Erythroblast (primary cell): ENCODE measurements around the gene MAP7.

Source experiments
- GATA1 ChIP-seq: IDR thresholded peaks from 2 replicates; pipeline ENCODE4 v1.6.1; 2011; ENCODE audit warnings: low read depth, mild to moderate bottlenecking, control low read depth, low read length, moderate library complexity
- POLR2A ChIP-seq: IDR thresholded peaks from 2 replicates; pipeline ENCODE4 v1.6.1; 2011; ENCODE audit warnings: mild to moderate bottlenecking, low read length

- TF ChIP-seq POLR2A (no peak), GATA1 (no peak)
These were observed 17.9 kb upstream of the MAP7 start for GRCh38 chr6:136568129-136568528.
